HCT116 (cell line): ENCODE data around the gene CERKL. TPM values are rescaled to one million over a fixed set of nuclear protein-coding genes. Genes with fewer than 3 reads are reported as not detected.
A peak's percentile ranks its signal among the peaks of the same experiment; 100 is the strongest.

Experiments used
- ATAC-seq: fragments of 200-7000 bp; cut with Tn5 transposase; 2 replicates; pipeline ENCODE4 v1.9.1; 2020; ENCODE audit warnings: mild to moderate bottlenecking, moderate library complexity
- BruUV-seq: library from RNA; stranded (reverse); fragments of 400-500 nt; replicated peaks from 2 replicates; lab custom pipeline; 2021; lab: Mats Ljungman, UMichigan
- CTCF ChIA-PET: fragments of 300-600 bp; sonication (Branson Sonifier 250); formaldehyde crosslinking; loops from one replicate; lab custom pipeline; 2021; ENCODE audit warnings: antibody characterized with exemption; lab: Charles Lee
- POLR2A ChIA-PET: fragments of 300-600, 350-600 bp; sonication (Branson Sonifier 250); formaldehyde crosslinking; loops from one replicate; lab custom pipeline; 2021; ENCODE audit warnings: antibody characterized with exemption; lab: Charles Lee
- RAD21 ChIA-PET, 2 experiments: fragments of 300-600 bp; sonication (Branson Sonifier 250); formaldehyde crosslinking; loops; one replicate each; lab custom pipeline; 2023; ENCODE audit warnings: low total read pairs in 2 of 2; ENCODE audit not compliant: uncharacterized antibody in 2 of 2, unreplicated experiment in 2 of 2, low non-redundant PET in 1 of 2; lab: Charles Lee
- DNase-seq: peaks from one replicate; pipeline ENCODE4 v3.0.0-alpha.2; 2010; ENCODE audit warnings: low read depth, low spot score
- H2AFZ ChIP-seq: fragments of 200-600 bp; shearing (Covaris generic), sonication (generic); 2 replicates; pipeline ENCODE4 v1.6.1; 2017; ENCODE audit warnings: low read depth, mixed run types, mixed read lengths, antibody characterized with exemption, low read length; ENCODE audit not compliant: poor library complexity, severe bottlenecking
- H3K27ac ChIP-seq: 2 replicates; pipeline ENCODE4 v1.5.1; 2012; ENCODE audit warnings: low read depth, low read length
- H3K27me3 ChIP-seq: fragments of 200-600 bp; sonication (generic); 2 replicates; pipeline ENCODE4 v1.6.1; 2016; ENCODE audit warnings: mixed run types, low read length, mixed read lengths; ENCODE audit not compliant: insufficient read depth
- H3K36me3 ChIP-seq, 2 experiments: fragments of 200-500 bp in 1 of 2; fragments of 200-600 bp in 1 of 2; sonication (Bioruptor generic) in 1 of 2; sonication (generic) in 1 of 2; 2 replicates each; pipeline versions ENCODE4 v1.5.1 to v1.6.1; 2014 to 2016; ENCODE audit warnings: low read length in 2 of 2, inconsistent platforms in 1 of 2, mixed read lengths in 1 of 2, mixed run types in 1 of 2; ENCODE audit not compliant: insufficient read depth in 2 of 2, control insufficient read depth in 1 of 2
- H3K4me1 ChIP-seq, 2 experiments: fragments of 200-600 bp in 1 of 2; sonication (generic) in 1 of 2; 2 replicates each; pipeline versions ENCODE4 v1.5.1 to v1.6.1; 2012 to 2017; ENCODE audit warnings: low read length in 2 of 2, inconsistent platforms in 1 of 2, mild to moderate bottlenecking in 1 of 2, mixed read lengths in 1 of 2, mixed run types in 1 of 2, moderate library complexity in 1 of 2; ENCODE audit not compliant: insufficient read depth in 2 of 2, control insufficient read depth in 1 of 2
- H3K4me2 ChIP-seq: fragments of 200-600 bp; sonication (generic); 2 replicates; pipeline ENCODE4 v1.6.1; 2017; ENCODE audit warnings: mixed run types, low read length, mixed read lengths
- H3K4me3 ChIP-seq, 2 experiments: fragments of 200-600 bp in 1 of 2; sonication (generic) in 1 of 2; replicated peaks in 1 of 2; 2 replicates each; pipeline ENCODE4 v1.5.1; 2011 to 2016; ENCODE audit warnings: low read length in 2 of 2, control low read depth in 1 of 2, low read depth in 1 of 2, mild to moderate bottlenecking in 1 of 2, mixed read lengths in 1 of 2, mixed run types in 1 of 2
- H3K79me2 ChIP-seq: fragments of 200-600 bp; sonication (generic); 2 replicates; pipeline ENCODE4 v1.6.1; 2017; ENCODE audit warnings: mild to moderate bottlenecking, mixed run types, low read length, moderate library complexity, mixed read lengths; ENCODE audit not compliant: insufficient read depth
- H3K9ac ChIP-seq: fragments of 200-600 bp; sonication (generic); 2 replicates; pipeline ENCODE4 v1.6.1; 2016; ENCODE audit warnings: low read length, mixed read lengths
- H3K9me2 ChIP-seq: fragments of 200-600 bp; sonication (generic), shearing (Covaris generic); 2 replicates; pipeline ENCODE4 v1.6.1; 2017; ENCODE audit warnings: mixed run types, mild to moderate bottlenecking, moderate library complexity; ENCODE audit not compliant: insufficient read depth
- H3K9me3 ChIP-seq, 2 experiments: fragments of 200-500 bp in 1 of 2; fragments of 200-600 bp in 1 of 2; sonication (Bioruptor generic) in 1 of 2; sonication (generic) in 1 of 2; 2 replicates each; pipeline ENCODE4 v1.6.1; 2014 to 2017; ENCODE audit warnings: low read length in 2 of 2, mixed read lengths in 2 of 2, inconsistent platforms in 1 of 2, low read depth in 1 of 2, mild to moderate bottlenecking in 1 of 2, mixed run types in 1 of 2, moderate library complexity in 1 of 2; ENCODE audit not compliant: control insufficient read depth in 1 of 2, insufficient read depth in 1 of 2
- H4K20me1 ChIP-seq: fragments of 200-600 bp; sonication (generic), shearing (Covaris generic); 2 replicates; pipeline ENCODE4 v1.6.1; 2017; ENCODE audit warnings: mixed run types, mild to moderate bottlenecking, moderate library complexity; ENCODE audit not compliant: insufficient read depth
- ATF3 ChIP-seq: IDR thresholded peaks from 2 replicates; pipeline ENCODE4 v1.6.1; 2012
- CBX3 ChIP-seq: IDR thresholded peaks from 2 replicates; pipeline ENCODE4 v1.6.1; 2012; ENCODE audit warnings: low read depth
- CEBPB ChIP-seq: IDR thresholded peaks from 2 replicates; pipeline ENCODE4 v1.6.1; 2012; ENCODE audit warnings: low read depth
- CTCF ChIP-seq, 3 experiments: fragments of 200-600 bp in 1 of 3; sonication (generic) in 1 of 3; IDR thresholded peaks in 2 of 3; conservative IDR thresholded peaks in 1 of 3; 2 replicates each; pipeline ENCODE4 v1.5.1; 2012 to 2017; ENCODE audit warnings: low read depth in 2 of 3, low read length in 2 of 3, antibody characterized with exemption in 1 of 3, borderline replicate concordance in 1 of 3, control low read depth in 1 of 3, mild to moderate bottlenecking in 1 of 3, mixed read lengths in 1 of 3, mixed run types in 1 of 3, moderate library complexity in 1 of 3; ENCODE audit not compliant: insufficient read depth in 1 of 3
- EGR1 ChIP-seq: IDR thresholded peaks from 2 replicates; pipeline ENCODE4 v1.6.1; 2012; ENCODE audit warnings: low read depth
- ELF1 ChIP-seq: IDR thresholded peaks from 2 replicates; pipeline ENCODE4 v1.6.1; 2012; ENCODE audit warnings: low read depth, borderline replicate concordance
- EZH2 ChIP-seq: fragments of 200-600 bp; sonication (generic); IDR thresholded peaks from 2 replicates; pipeline ENCODE4 v1.6.1; 2017; ENCODE audit warnings: antibody characterized with exemption, mixed run types
- EZH2phosphoT487 ChIP-seq: fragments of 200-600 bp; IDR thresholded peaks from 2 replicates; pipeline ENCODE4 v1.6.1; 2018; ENCODE audit warnings: antibody characterized with exemption, borderline replicate concordance
- FOSL1 ChIP-seq: IDR thresholded peaks from 2 replicates; pipeline ENCODE4 v1.6.1; 2012; ENCODE audit warnings: low read depth
- MAX ChIP-seq: IDR thresholded peaks from 2 replicates; pipeline ENCODE4 v1.6.1; 2012
- POLR2A ChIP-seq: IDR thresholded peaks from 2 replicates; pipeline ENCODE4 v1.7.0; 2011; ENCODE audit warnings: borderline replicate concordance; ENCODE audit not compliant: insufficient read depth, insufficient read length; ENCODE audit errors: extremely low read depth
- POLR2AphosphoS5 ChIP-seq: IDR thresholded peaks from 2 replicates; pipeline ENCODE4 v1.6.1; 2011; ENCODE audit warnings: mild to moderate bottlenecking, low read depth, low read length, moderate library complexity
- REST ChIP-seq: IDR thresholded peaks from 2 replicates; pipeline ENCODE4 v1.6.1; 2012; ENCODE audit warnings: low read depth
- SIN3A ChIP-seq: IDR thresholded peaks from 2 replicates; pipeline ENCODE4 v1.6.1; 2012; ENCODE audit warnings: low read depth
- SRF ChIP-seq: IDR thresholded peaks from 2 replicates; pipeline ENCODE4 v1.6.1; 2012; ENCODE audit warnings: low read depth
- TCF7L2 ChIP-seq: IDR thresholded peaks from 2 replicates; pipeline ENCODE4 v1.7.0; 2011; ENCODE audit warnings: borderline replicate concordance, inconsistent platforms; ENCODE audit not compliant: insufficient read depth, insufficient read length; ENCODE audit errors: extremely low read depth
- YY1 ChIP-seq: IDR thresholded peaks from 2 replicates; pipeline ENCODE4 v1.6.1; 2011; ENCODE audit warnings: low read length, low read depth, moderate library complexity, mild to moderate bottlenecking; ENCODE audit not compliant: insufficient replicate concordance; ENCODE audit errors: extremely low read depth
- ZBTB33 ChIP-seq: IDR thresholded peaks from 2 replicates; pipeline ENCODE4 v1.6.1; 2011; ENCODE audit warnings: mild to moderate bottlenecking, low read length, moderate library complexity; ENCODE audit not compliant: insufficient replicate concordance; ENCODE audit errors: extremely low read depth
- ZNF274 ChIP-seq: fragments of 200-500 bp; sonication (Bioruptor generic); IDR thresholded peaks from 2 replicates; pipeline ENCODE4 v1.6.1; 2014; ENCODE audit warnings: mild to moderate bottlenecking, low read depth, low read length, inconsistent platforms
- intact Hi-C: fragments of 100-400 bp; cut with micrococcal nuclease; formaldehyde crosslinking; loops from 2 replicates; pipeline ENCODE4 v1.10.0; 2022
- total RNA-seq: library from RNA; stranded (reverse); gene quantifications from one replicate; pipeline ENCODE4 v1.2.1, GENCODE V29; 2021; ENCODE audit not compliant: unreplicated experiment

CERKL gene
- total RNA-seq, 1 experiment from 2014 or later, result 0.66 TPM

GRCh38 chr2:181626671-181627070 lies 30.2 kb downstream of the CERKL start (continued):
- TF ChIP-seq CTCF (IDR thresholded peaks at IDR 0.05 in 2 of 3, conservative IDR thresholded peaks at IDR 0.05 in 1 of 3; ENCODE audit: borderline replicate concordance in 1 of 3, insufficient read depth in 1 of 3, low read depth in 2 of 3, low read length in 2 of 3) (no peak), TCF7L2 (no peak), SIN3A (no peak)
- TF ChIP-seq, all 23 proteins: peak for 0

- Histone ChIP-seq H3K4me2 (no peak overlapping the region), H3K4me1 (no peaks in the 10 kb centered on the region), H3K27ac (no peak overlapping the region), H4K20me1 (no peaks in the 10 kb centered on the region), H3K9ac (no peak overlapping the region), H3K27me3 (no peaks in the 10 kb centered on the region), H3K79me2 (no peaks in the 10 kb centered on the region), H3K36me3 (no peaks in the 10 kb centered on the region), H3K9me2 (no peaks in the 10 kb centered on the region), H2AFZ (peak overlapping the region; percentile 74), H3K9me3 (no peaks in the 10 kb centered on the region), H3K4me3 (no peak overlapping the region)
- ATAC-seq (no peak), DNase-seq (no peak)
- no TSS peak for BruUV-seq
- RAD21 ChIA-PET, result no interaction called here
- intact Hi-C loops, result no loop called here
- CTCF ChIA-PET, result no interaction called here
- POLR2A ChIA-PET, result no interaction called here
- TF ChIP-seq ELF1 (no peak), EZH2phosphoT487 (no peak), POLR2A (no peak), MAX (no peak), ZNF274 (no peak), TCF7L2 (no peak), CEBPB (no peak), YY1 (no peak), EGR1 (no peak), CBX3 (no peak), REST (no peak), EZH2 (no peak), SRF (no peak), ZBTB33 (no peak), POLR2AphosphoS5 (no peak), FOSL1 (no peak), ATF3 (no peak)
Measured at GRCh38 chr2:181623159-181623558, 33.7 kb downstream of the CERKL start.
